NCI-H1417 (cell line): ENCODE measurements around the gene TRPC6.

ENCODE experiments used
- DNase-seq, 3 experiments: peaks; one replicate each; lab custom pipeline; 2025; lab: John Stamatoyannopoulos, UW

The TRPC6 gene

GRCh38 chr11:101583251-101584128, at the start of gene TRPC6:
Gene TRPC6, minus strand, starts transcription at chr11:101584007. Its CDS starts 504 bp downstream, at chr11:101583503.
- DNase-seq, result peak; percentile 9 to 51 (median 28)

GRCh38 chr11:101620026-101620425, 36.2 kb upstream of the TRPC6 start:
- DNase-seq, result no peak

GRCh38 chr11:101618709-101619108, 34.9 kb upstream of the TRPC6 start:
- DNase-seq, result no peak

- DNase-seq, result no peak
Observed at GRCh38 chr11:101617735-101618332, 34.0 kb upstream of the TRPC6 start.

GRCh38 chr11:101612481-101612880, 28.7 kb upstream of the TRPC6 start:
- DNase-seq, result no peak

GRCh38 chr11:101600924-101601323, 17.1 kb upstream of the TRPC6 start:
- no peak for DNase-seq

GRCh38 chr11:101586965-101587364, 3.2 kb upstream of the TRPC6 start:
- DNase-seq, result no peak

GRCh38 chr11:101584655-101585054, 848 bp upstream of the TRPC6 start:
- peak; percentile 3 to 59 (median 31) for DNase-seq

- DNase-seq, result no peak
Observed at GRCh38 chr11:101584129-101584515, 315 bp upstream of the TRPC6 start.

GRCh38 chr11:101582989-101583250, 887 bp downstream of the TRPC6 start:
- DNase-seq, result peak in 1 of 3 experiments; percentile 51

- DNase-seq, result peak in 1 of 3 experiments; percentile 25
Observed at GRCh38 chr11:101582236-101582988, 1.4 kb downstream of the TRPC6 start.

GRCh38 chr11:101577461-101577860, 6.3 kb downstream of the TRPC6 start:
- no peak for DNase-seq

- no peak for DNase-seq
Observed at GRCh38 chr11:101576456-101576855, 7.4 kb downstream of the TRPC6 start.

GRCh38 chr11:101574886-101575285, 8.9 kb downstream of the TRPC6 start:
- no peak for DNase-seq

GRCh38 chr11:101567071-101567470, 16.7 kb downstream of the TRPC6 start:
- no peak for DNase-seq

GRCh38 chr11:101566626-101567025, 17.2 kb downstream of the TRPC6 start:
- DNase-seq, result no peak

GRCh38 chr11:101563166-101563565, 20.6 kb downstream of the TRPC6 start:
- DNase-seq, result no peak

GRCh38 chr11:101555366-101555765, 28.4 kb downstream of the TRPC6 start:
- DNase-seq, result no peak

- DNase-seq, result no peak
Observed at GRCh38 chr11:101553891-101554292, 29.9 kb downstream of the TRPC6 start.

GRCh38 chr11:101552888-101553287, 30.9 kb downstream of the TRPC6 start:
- DNase-seq, result no peak

- DNase-seq, result no peak
Observed at GRCh38 chr11:101528541-101528940, 55.3 kb downstream of the TRPC6 start.

GRCh38 chr11:101523634-101524260, 60.1 kb downstream of the TRPC6 start:
- no peak for DNase-seq
